Neuron (in vitro differentiated cells): Measurements from ENCODE around the gene ZFHX2.

Experiments used
- H2AFZ ChIP-seq: one replicate; pipeline ENCODE4 v1.6.1; 2013; ENCODE audit warnings: low read depth, mild to moderate bottlenecking, inconsistent platforms, low read length, moderate library complexity
- H3K27me3 ChIP-seq: one replicate; pipeline ENCODE4 v1.6.1; 2013; ENCODE audit warnings: low read length; ENCODE audit not compliant: insufficient read depth
- H3K36me3 ChIP-seq: one replicate; pipeline ENCODE4 v1.6.1; 2013; ENCODE audit warnings: low read length; ENCODE audit not compliant: insufficient read depth
- H3K4me1 ChIP-seq: one replicate; pipeline ENCODE4 v1.6.1; 2013; ENCODE audit warnings: low read length; ENCODE audit not compliant: insufficient read depth
- H3K4me3 ChIP-seq: 2 replicates; pipeline ENCODE4 v1.5.1; 2013; ENCODE audit warnings: mild to moderate bottlenecking, low read length, moderate library complexity
- H3K9me3 ChIP-seq: one replicate; pipeline ENCODE4 v1.6.1; 2013; ENCODE audit warnings: low read length

ZFHX2 gene

GRCh38 chr14:23561873-23562821 is 10.6 kb upstream of the ZFHX2 start:
- Histone ChIP-seq H3K4me3 (no peak overlapping the region), H3K4me1 (peaks cover 4% of the 10 kb centered on the region), H2AFZ (no peak overlapping the region), H3K9me3 (no peaks in the 10 kb centered on the region), H3K27me3 (peaks cover 12% of the 10 kb centered on the region), H3K36me3 (peaks cover 4% of the 10 kb centered on the region)

GRCh38 chr14:23561259-23561658 is 9.7 kb upstream of the ZFHX2 start:
- Histone ChIP-seq H3K9me3 (no peaks in the 10 kb centered on the region), H3K36me3 (peaks cover 4% of the 10 kb centered on the region), H3K4me1 (peaks cover 12% of the 10 kb centered on the region), H3K4me3 (no peak overlapping the region), H2AFZ (no peak overlapping the region), H3K27me3 (peaks cover 4% of the 10 kb centered on the region)

- Histone ChIP-seq H3K27me3 (no peaks in the 10 kb centered on the region), H3K4me3 (no peak overlapping the region), H2AFZ (no peak overlapping the region), H3K36me3 (peaks cover 4% of the 10 kb centered on the region), H3K4me1 (peaks cover 15% of the 10 kb centered on the region), H3K9me3 (no peaks in the 10 kb centered on the region)
Observed at GRCh38 chr14:23559926-23560520, 8.5 kb upstream of the ZFHX2 start.

DNA sequence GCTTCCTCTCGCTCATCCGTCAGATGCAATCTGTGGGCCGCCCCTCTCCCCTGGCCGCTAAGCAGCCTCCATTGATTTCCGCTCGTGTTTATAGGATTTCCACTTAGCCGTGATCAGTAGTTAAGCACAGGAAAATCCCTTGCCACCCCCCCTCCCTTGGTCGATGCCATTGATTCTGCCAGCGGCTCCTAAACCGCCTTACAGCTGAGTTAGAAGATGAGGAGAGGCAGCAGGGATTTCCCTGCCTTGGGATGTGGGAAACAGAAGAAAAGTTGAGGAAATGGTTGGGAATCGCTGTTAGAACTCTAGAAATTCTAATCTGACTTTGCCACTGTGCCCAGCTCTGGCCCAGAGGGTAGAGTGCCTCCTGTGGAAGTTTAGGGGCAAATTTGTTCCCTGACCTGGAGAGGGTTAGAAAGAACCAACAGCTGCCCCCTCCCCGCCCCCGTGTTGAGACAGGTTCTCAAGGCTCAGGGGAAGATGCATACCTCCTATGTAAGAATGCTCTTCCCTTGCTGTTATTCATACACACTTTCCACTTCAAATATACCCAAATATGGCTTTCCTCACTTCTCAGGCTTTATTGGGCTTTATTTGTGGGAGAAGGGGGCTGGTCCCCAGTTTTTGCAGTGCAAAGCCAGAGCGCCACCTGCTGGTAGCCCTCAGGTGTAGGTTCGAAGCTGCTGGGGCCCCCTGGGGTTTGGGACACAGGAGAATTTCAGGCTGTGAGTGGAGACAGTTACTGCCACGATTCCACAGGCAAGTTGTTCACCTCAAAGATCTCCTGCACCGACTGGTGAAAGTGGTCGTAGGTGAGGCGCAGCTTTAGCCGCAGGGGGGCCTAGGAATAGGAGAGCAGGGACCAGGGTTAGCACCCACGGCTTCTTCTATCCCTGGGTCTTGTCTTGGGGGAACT is 7.7 kb upstream of the ZFHX2 start:
- no peaks in the 10 kb centered on the region for H3K9me3 ChIP-seq
- H3K4me3 ChIP-seq: no peak overlapping the region
- no peak overlapping the region for H2AFZ ChIP-seq
- H3K27me3 ChIP-seq: no peaks in the 10 kb centered on the region
- H3K36me3 ChIP-seq: peaks cover 4% of the 10 kb centered on the region
- peaks cover 15% of the 10 kb centered on the region for H3K4me1 ChIP-seq

DNA sequence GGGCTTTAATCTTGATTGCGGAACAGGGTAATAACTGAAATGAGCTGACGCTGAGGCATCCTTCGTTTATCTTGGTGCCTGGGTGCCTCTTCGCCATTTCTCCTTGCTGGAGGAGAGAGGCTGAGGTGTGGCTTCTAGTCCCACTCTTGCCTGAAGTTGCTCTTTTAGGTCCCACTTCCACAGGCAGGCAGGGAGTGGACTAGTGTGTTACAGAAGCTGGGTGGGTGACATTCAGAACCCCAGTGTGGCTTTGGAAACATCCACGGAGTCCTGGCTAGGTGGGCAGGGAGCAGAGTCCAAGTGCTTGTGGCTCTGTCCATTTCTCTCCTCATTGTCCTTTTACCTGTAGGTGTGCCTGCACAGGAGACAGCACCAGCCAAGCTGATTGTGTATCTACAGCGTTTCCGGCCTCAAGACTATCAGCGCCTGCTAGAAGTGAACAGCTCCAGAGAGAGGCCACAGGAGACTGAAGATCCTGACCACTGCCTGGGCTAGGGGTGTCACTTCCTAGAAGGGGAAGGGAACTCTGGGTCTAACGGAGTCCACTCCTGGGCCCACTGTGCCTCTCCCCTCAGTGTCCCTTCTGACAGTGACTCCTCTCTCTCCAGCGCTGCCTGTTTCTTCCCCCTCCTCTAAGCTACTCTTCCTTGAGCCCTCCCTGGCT is 6.9 kb upstream of the ZFHX2 start:
- no peaks in the 10 kb centered on the region for H3K9me3 ChIP-seq
- peaks cover 4% of the 10 kb centered on the region for H3K36me3 ChIP-seq
- no peak overlapping the region for H2AFZ ChIP-seq
- H3K4me3 ChIP-seq: no peak overlapping the region
- no peaks in the 10 kb centered on the region for H3K27me3 ChIP-seq
- peaks cover 15% of the 10 kb centered on the region for H3K4me1 ChIP-seq

- H3K4me1 ChIP-seq: peaks cover 15% of the 10 kb centered on the region
- peaks cover 4% of the 10 kb centered on the region for H3K36me3 ChIP-seq
- no peaks in the 10 kb centered on the region for H3K27me3 ChIP-seq
- no peak overlapping the region for H3K4me3 ChIP-seq
- H2AFZ ChIP-seq: no peak overlapping the region
- H3K9me3 ChIP-seq: no peaks in the 10 kb centered on the region
Observed at GRCh38 chr14:23557946-23558345, 6.4 kb upstream of the ZFHX2 start.

- peaks cover 4% of the 10 kb centered on the region for H3K36me3 ChIP-seq
- H3K9me3 ChIP-seq: no peaks in the 10 kb centered on the region
- peaks cover 15% of the 10 kb centered on the region for H3K4me1 ChIP-seq
- no peak overlapping the region for H3K4me3 ChIP-seq
- H2AFZ ChIP-seq: no peak overlapping the region
- no peaks in the 10 kb centered on the region for H3K27me3 ChIP-seq
Observed at GRCh38 chr14:23557521-23557920, 6.0 kb upstream of the ZFHX2 start.

DNA sequence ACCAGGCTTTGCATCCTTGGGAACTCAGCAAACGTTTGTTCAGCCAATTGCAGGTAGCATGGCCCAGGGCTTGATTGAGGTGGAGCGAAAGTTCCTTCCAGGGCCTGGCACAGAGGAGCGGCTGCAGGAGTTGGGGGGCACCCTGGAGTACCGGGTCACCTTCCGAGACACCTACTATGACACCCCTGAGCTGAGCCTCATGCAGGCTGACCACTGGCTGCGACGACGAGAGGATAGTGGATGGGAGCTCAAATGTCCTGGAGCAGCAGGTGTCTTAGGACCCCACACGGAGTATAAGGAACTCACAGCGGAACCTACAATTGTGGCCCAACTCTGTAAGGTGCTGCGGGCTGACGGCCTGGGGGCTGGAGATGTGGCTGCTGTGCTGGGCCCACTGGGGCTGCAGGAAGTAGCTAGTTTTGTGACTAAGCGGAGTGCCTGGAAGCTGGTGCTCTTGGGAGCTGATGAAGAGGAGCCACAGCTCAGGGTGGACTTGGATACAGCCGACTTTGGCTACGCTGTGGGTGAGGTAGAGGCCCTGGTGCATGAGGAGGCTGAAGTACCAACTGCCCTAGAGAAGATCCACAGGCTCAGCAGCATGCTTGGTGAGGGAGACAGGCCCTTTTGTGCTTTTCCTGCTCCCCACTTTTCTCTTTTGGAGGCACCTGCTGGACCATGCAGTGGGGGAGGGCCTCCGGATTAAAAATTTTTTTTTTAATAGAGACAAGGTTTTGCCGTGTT is 5.3 kb upstream of the ZFHX2 start:
- H3K4me1 ChIP-seq: peaks cover 15% of the 10 kb centered on the region
- H3K36me3 ChIP-seq: peaks cover 4% of the 10 kb centered on the region
- H2AFZ ChIP-seq: peak overlapping the region; percentile 88
- no peaks in the 10 kb centered on the region for H3K9me3 ChIP-seq
- no peaks in the 10 kb centered on the region for H3K27me3 ChIP-seq
- H3K4me3 ChIP-seq: peak overlapping the region; percentile 89

- Histone ChIP-seq H3K4me3 (peak within 1 kb of the TSS; percentile 89), H2AFZ (peak within 1 kb of the TSS; percentile 88), H3K27me3 (no peaks in the 10 kb centered on the region), H3K4me1 (peaks cover 15% of the 10 kb centered on the region), H3K9me3 (no peaks in the 10 kb centered on the region), H3K36me3 (peaks cover 4% of the 10 kb centered on the region)
Observed at GRCh38 chr14:23555882-23556699, 4.5 kb upstream of the ZFHX2 start, which contains the start of gene THTPA. TSS of gene THTPA (plus strand) at chr14:23556271. CDS start at chr14:23556758, 487 bp downstream.

- H3K36me3 ChIP-seq: peaks cover 4% of the 10 kb centered on the region
- peak overlapping the region; percentile 89 for H3K4me3 ChIP-seq
- H2AFZ ChIP-seq: peak overlapping the region; percentile 88
- H3K4me1 ChIP-seq: peaks cover 18% of the 10 kb centered on the region
- H3K9me3 ChIP-seq: no peaks in the 10 kb centered on the region
- H3K27me3 ChIP-seq: no peaks in the 10 kb centered on the region
Observed at GRCh38 chr14:23555533-23555881, 3.9 kb upstream of the ZFHX2 start.

DNA sequence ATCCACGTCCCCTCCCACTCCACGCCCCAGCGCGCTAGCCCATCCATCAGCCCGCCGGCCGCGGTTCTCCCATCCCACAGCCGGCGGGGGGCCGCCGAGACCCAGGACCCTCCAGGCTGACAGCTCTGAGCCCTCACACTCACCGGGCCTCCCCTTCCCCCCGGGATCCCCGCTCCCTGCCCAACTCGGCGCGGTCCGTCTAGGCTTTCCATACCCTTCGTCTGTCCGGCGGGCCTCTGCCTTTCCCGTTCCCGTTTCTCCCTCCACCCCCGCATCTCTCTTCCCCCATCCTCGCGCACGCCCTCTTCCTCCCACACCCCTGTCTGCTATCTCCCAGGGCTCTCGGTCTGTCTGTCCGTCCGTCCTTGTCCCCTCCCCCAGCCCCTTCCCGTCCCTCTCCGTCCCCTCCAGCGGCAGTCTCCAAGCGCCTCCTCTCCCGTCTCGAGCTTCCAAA is 726 bp downstream of the ZFHX2 start:
- no peaks in the 10 kb centered on the region for H3K36me3 ChIP-seq
- H3K27me3 ChIP-seq: no peaks in the 10 kb centered on the region
- H3K4me1 ChIP-seq: peaks cover 28% of the 10 kb centered on the region
- H3K9me3 ChIP-seq: no peaks in the 10 kb centered on the region
- H3K4me3 ChIP-seq: peak overlapping the region; percentile 75
- H2AFZ ChIP-seq: peak overlapping the region; percentile 88
